Activated naive CD4-positive, alpha-beta T cell treated with Interleukin-2 at 50 U/mL for 16 hours (primary cell): Measurements from ENCODE around the gene SLC4A11.

Experiments
- DNase-seq: peaks from one replicate; pipeline ENCODE4 v3.0.0-alpha.2; 2020

Gene SLC4A11

GRCh38 chr20:3239026-3239866, at the start of gene SLC4A11:
Gene SLC4A11, minus strand, starts transcription at chr20:3239190. Its CDS starts 53 bp downstream, at chr20:3239137.
- DNase-seq = peak; percentile 43

GRCh38 chr20:3283222-3283820, 44.3 kb upstream of the SLC4A11 start:
- no peak for DNase-seq

GRCh38 chr20:3282271-3283221, 43.6 kb upstream of the SLC4A11 start:
- no peak for DNase-seq

GRCh38 chr20:3281437-3281836, 42.4 kb upstream of the SLC4A11 start:
- DNase-seq = no peak

- DNase-seq = no peak
Observed at GRCh38 chr20:3279761-3280160, 40.8 kb upstream of the SLC4A11 start.

- no peak for DNase-seq
Observed at GRCh38 chr20:3277686-3278465, 38.9 kb upstream of the SLC4A11 start.

GRCh38 chr20:3276680-3277015, 37.7 kb upstream of the SLC4A11 start:
- DNase-seq = no peak

- DNase-seq = no peak
Observed at GRCh38 chr20:3275966-3276679, 37.1 kb upstream of the SLC4A11 start.

GRCh38 chr20:3275064-3275935, 36.3 kb upstream of the SLC4A11 start:
- DNase-seq = no peak

GRCh38 chr20:3273371-3273770, 34.4 kb upstream of the SLC4A11 start:
- no peak for DNase-seq

GRCh38 chr20:3270051-3270450, 31.1 kb upstream of the SLC4A11 start:
- DNase-seq = no peak

- no peak for DNase-seq
Observed at GRCh38 chr20:3262566-3262965, 23.6 kb upstream of the SLC4A11 start.

- DNase-seq = no peak
Observed at GRCh38 chr20:3258429-3258828, 19.4 kb upstream of the SLC4A11 start.

- DNase-seq = no peak
Observed at GRCh38 chr20:3255728-3256127, 16.7 kb upstream of the SLC4A11 start.

GRCh38 chr20:3251806-3252205, 12.8 kb upstream of the SLC4A11 start:
- DNase-seq = no peak

GRCh38 chr20:3250091-3250504, 11.1 kb upstream of the SLC4A11 start:
- DNase-seq = no peak

- no peak for DNase-seq
Observed at GRCh38 chr20:3248993-3249347, 10.0 kb upstream of the SLC4A11 start.

- DNase-seq = peak; percentile 17
Observed at GRCh38 chr20:3248167-3248992, 9.4 kb upstream of the SLC4A11 start.

GRCh38 chr20:3247638-3248037, 8.6 kb upstream of the SLC4A11 start:
- DNase-seq = no peak

GRCh38 chr20:3246682-3247081, 7.7 kb upstream of the SLC4A11 start:
- DNase-seq = no peak
